ENCODE results near the gene CYTH4. TPM values are rescaled to one million over a fixed set of nuclear protein-coding genes. Genes with fewer than 3 reads are reported as not detected.
A peak's percentile ranks its signal among the peaks of the same experiment; 100 is the strongest.

Gene CYTH4
- total RNA-seq, 2 donors from 2014 or later, result 2.3 to 7.9 TPM

DNA sequence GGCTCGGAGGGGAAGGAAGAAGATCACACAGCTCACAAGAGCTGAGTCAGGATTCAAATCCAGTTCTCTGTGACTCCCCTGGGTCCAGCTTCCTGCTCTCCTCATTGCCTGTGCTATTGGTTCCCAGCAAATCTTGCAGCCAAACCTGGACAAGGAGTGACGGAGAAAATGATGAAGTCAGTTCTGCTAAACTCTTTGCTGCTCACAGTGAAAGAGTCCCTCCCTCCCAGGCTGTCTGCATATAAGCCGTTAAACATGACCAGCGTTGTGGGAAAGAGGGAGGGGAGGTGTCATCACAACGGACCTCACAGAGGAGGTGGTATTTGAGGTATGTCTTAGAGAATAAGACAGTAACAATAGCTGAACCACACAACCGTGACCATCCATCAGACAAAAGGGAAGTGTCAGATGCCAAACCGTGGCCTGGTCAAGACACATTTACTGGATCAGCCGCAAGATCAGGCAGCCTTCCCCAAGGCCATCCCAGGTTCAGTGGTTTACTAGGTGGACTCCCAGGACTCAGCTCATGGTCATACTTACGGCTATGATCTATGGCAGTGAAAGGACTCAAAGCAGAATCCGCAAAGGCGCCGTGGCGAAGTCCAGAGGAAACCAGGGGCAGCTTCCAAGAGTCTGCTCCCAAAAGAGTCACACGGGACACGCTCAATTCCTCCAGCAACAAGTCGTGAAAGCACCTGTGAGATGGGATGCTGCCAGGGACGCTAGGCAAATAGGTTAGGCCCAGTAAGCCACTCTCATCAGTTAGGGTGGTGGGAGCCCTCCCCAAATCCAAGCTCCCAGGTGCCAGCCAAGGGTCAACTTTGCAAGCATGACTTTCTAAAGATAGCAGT, 2.8 kb upstream of the CYTH4 start:
- Histone ChIP-seq H3K4me1 (no peaks in the 10 kb centered on the region), H3K9me3 (no peaks in the 10 kb centered on the region), H3K4me3 (no peak overlapping the region), H3K36me3 (replicated peaks in 1 of 2; ENCODE audit: insufficient read depth in 1 of 2, low read depth in 2 of 2) (no peaks in the 10 kb centered on the region), H3K27ac (no peak overlapping the region), H3K27me3 (peaks cover 0 to 10% of the 10 kb centered on the region in 2 donors)
- TF ChIP-seq, protein P1, sequence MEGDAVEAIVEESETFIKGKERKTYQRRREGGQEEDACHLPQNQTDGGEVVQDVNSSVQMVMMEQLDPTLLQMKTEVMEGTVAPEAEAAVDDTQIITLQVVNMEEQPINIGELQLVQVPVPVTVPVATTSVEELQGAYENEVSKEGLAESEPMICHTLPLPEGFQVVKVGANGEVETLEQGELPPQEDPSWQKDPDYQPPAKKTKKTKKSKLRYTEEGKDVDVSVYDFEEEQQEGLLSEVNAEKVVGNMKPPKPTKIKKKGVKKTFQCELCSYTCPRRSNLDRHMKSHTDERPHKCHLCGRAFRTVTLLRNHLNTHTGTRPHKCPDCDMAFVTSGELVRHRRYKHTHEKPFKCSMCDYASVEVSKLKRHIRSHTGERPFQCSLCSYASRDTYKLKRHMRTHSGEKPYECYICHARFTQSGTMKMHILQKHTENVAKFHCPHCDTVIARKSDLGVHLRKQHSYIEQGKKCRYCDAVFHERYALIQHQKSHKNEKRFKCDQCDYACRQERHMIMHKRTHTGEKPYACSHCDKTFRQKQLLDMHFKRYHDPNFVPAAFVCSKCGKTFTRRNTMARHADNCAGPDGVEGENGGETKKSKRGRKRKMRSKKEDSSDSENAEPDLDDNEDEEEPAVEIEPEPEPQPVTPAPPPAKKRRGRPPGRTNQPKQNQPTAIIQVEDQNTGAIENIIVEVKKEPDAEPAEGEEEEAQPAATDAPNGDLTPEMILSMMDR (IDR thresholded peaks at IDR 0.05), result no peak
- TF ChIP-seq POLR2A (IDR thresholded peaks at IDR 0.05), result no peak
- intact Hi-C loops (cut with DNase I), result no loop called here
- ATAC-seq (no peak), DNase-seq (no peak)
- 56 to 65% methylated on average over 15 to 17 of the region's 17 CpGs for WGBS, 2 donors

DNA sequence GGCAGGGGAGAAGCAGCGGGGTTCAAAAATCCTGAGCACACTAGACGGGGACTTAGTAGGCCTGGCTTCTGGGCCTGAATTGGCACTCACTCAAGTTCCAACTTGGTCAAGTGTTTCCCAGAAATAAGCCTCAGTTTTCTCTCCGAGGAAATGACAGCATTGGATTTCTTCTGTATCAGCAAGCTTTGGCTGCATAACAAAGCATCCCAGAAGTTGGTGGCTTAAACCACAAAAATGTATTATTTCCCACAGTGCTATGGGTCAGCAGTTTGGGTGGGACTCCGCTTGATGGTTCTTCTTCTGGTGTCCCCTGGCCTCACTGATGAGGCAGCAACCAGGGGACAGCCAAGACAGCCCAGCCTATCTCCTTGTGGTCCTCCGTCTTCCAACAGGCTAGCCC, 1.6 kb upstream of the CYTH4 start:
- Histone ChIP-seq H3K27me3 (peaks cover 0 to 10% of the 10 kb centered on the region in 2 donors), H3K4me3 (no peak overlapping the region), H3K27ac (no peak overlapping the region), H3K4me1 (no peaks in the 10 kb centered on the region), H3K36me3 (replicated peaks in 1 of 2; ENCODE audit: insufficient read depth in 1 of 2, low read depth in 2 of 2) (no peaks in the 10 kb centered on the region), H3K9me3 (no peaks in the 10 kb centered on the region)
- WGBS, 2 donors, result 89 to 95% methylated on average over 4 to 5 of the region's 5 CpGs
- DNase-seq, result no peak
- ATAC-seq, result no peak
- intact Hi-C loops (cut with DNase I), result no loop called here
- TF ChIP-seq, protein P1 (IDR thresholded peaks at IDR 0.05), result no peak
- TF ChIP-seq POLR2A (IDR thresholded peaks at IDR 0.05), result no peak

DNA sequence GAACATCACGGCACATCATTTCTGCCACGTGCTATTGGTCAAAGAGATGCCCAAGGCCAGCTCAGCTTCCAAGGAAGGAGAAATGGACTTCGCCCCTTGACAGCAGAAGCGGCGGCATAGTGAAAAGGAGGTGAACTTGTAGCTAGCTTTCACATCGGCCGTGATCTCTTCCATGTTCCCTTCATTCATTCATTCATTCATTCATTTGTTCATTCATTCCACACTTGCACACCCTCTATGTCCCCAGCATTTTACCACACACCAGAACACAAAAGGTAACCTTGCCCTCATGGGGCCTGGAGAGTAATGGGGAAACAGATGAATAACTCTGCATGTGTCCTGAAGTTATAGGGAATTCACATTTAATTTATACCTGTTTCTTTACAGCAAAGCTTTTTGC, 1.1 kb upstream of the CYTH4 start:
- DNase-seq (no peak), ATAC-seq (no peak)
- Histone ChIP-seq H3K27me3 (peaks cover 0 to 10% of the 10 kb centered on the region in 2 donors), H3K4me3 (no peak overlapping the region), H3K27ac (no peak overlapping the region), H3K9me3 (no peaks in the 10 kb centered on the region), H3K36me3 (replicated peaks in 1 of 2; ENCODE audit: insufficient read depth in 1 of 2, low read depth in 2 of 2) (no peaks in the 10 kb centered on the region), H3K4me1 (no peaks in the 10 kb centered on the region)
- intact Hi-C loops (cut with DNase I), result no loop called here
- TF ChIP-seq, protein P1 (IDR thresholded peaks at IDR 0.05), result no peak
- TF ChIP-seq POLR2A (IDR thresholded peaks at IDR 0.05), result no peak
- 75 to 78% methylated on average over 7 of the region's 7 CpGs for WGBS, 2 donors

DNA sequence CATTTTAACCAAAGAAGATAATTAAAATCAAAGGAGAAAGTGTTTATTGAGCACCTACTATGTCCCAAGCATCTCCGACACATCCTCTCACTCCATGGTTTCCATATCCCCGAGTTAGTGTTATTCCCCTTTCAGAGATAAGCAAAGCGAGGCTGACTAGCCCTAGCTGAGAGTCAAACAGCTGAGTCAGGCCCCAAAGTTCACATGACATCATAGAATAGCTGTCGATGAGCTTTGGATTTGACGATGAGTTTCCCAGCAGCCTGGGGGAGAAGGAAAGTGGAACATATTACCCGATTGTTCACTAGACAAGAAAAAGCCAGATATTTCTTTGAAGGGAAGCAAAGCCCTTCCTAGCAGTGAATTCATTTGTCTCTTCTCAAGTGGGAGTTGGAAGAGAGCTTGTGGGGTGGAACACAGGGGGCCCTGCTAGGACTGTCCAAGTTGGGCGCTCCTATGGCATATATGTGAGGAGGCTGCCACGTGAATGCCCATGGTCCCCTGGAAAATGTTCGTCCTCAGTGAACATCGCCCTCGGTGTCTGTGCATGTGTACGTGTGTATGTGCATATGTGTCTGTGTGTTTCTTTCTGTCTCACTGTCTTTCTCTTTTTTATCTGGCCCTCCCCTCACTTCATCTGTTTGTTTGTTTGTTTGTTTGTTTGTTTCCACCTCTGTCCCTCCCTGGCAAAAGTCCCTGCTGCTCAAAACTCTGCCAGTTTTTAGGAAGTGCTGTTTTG, 493 bp upstream of the CYTH4 start:
- Histone ChIP-seq H3K27me3 (peaks cover 0 to 10% of the 10 kb centered on the region in 2 donors), H3K4me1 (no peaks in the 10 kb centered on the region), H3K9me3 (no peaks in the 10 kb centered on the region), H3K36me3 (replicated peaks in 1 of 2; ENCODE audit: insufficient read depth in 1 of 2, low read depth in 2 of 2) (no peaks in the 10 kb centered on the region), H3K27ac (peak overlapping the region in 1 of 4 donors; percentile 71), H3K4me3 (no peak overlapping the region)
- DNase-seq, result no peak
- WGBS, 2 donors, result 53 to 71% methylated on average over 12 of the region's 12 CpGs
- intact Hi-C loops (cut with DNase I), result no loop called here
- TF ChIP-seq, protein P1 (IDR thresholded peaks at IDR 0.05), result no peak
- no peak for TF ChIP-seq POLR2A (IDR thresholded peaks at IDR 0.05)
- no peak for ATAC-seq
